Measurements from ENCODE around the gene PXYLP1. TPM values are rescaled to one million over a fixed set of nuclear protein-coding genes. Genes with fewer than 3 reads are reported as not detected.

PXYLP1 gene
- total RNA-seq, 1 experiment from 2014 or later: 16.3 TPM

- Mint-ChIP-seq H3K4me1 (ENCODE audit: low read depth, unreplicated experiment) (no peaks in the 10 kb centered on the region), H3K9me3 (ENCODE audit: low read depth, unreplicated experiment) (peaks cover 2% of the 10 kb centered on the region), H3K27me3 (ENCODE audit: unreplicated experiment) (peaks cover 68% of the 10 kb centered on the region), H3K27ac (ENCODE audit: unreplicated experiment) (no peak overlapping the region), H3K4me3 (ENCODE audit: low read depth, unreplicated experiment) (no peak overlapping the region), H3K36me3 (ENCODE audit: insufficient read depth, unreplicated experiment) (no peaks in the 10 kb centered on the region)
- intact Hi-C loops (cut with micrococcal nuclease; ENCODE audit: unreplicated experiment): loop anchor here (10.0 kb wide), 1 partner anchor 1212 kb away; no protein-coding TSS in a partner anchor
- DNase-seq: no peak
- BruUV-seq (replicated peaks): no TSS peak
- CTCF ChIA-PET: interaction anchor here (0.6 kb wide), 1 partner anchor 1539 kb away, joined by 6 read pairs; no protein-coding TSS in a partner anchor
- TF ChIP-seq, protein P1, sequence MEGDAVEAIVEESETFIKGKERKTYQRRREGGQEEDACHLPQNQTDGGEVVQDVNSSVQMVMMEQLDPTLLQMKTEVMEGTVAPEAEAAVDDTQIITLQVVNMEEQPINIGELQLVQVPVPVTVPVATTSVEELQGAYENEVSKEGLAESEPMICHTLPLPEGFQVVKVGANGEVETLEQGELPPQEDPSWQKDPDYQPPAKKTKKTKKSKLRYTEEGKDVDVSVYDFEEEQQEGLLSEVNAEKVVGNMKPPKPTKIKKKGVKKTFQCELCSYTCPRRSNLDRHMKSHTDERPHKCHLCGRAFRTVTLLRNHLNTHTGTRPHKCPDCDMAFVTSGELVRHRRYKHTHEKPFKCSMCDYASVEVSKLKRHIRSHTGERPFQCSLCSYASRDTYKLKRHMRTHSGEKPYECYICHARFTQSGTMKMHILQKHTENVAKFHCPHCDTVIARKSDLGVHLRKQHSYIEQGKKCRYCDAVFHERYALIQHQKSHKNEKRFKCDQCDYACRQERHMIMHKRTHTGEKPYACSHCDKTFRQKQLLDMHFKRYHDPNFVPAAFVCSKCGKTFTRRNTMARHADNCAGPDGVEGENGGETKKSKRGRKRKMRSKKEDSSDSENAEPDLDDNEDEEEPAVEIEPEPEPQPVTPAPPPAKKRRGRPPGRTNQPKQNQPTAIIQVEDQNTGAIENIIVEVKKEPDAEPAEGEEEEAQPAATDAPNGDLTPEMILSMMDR (IDR thresholded peaks at IDR 0.05; ENCODE audit: unreplicated experiment): no peak
Observed at GRCh38 chr3:141216975-141217374, 14.7 kb upstream of the PXYLP1 start.

- Mint-ChIP-seq H3K27me3 (ENCODE audit: unreplicated experiment) (peaks cover 72% of the 10 kb centered on the region), H3K36me3 (ENCODE audit: insufficient read depth, unreplicated experiment) (no peaks in the 10 kb centered on the region), H3K4me1 (ENCODE audit: low read depth, unreplicated experiment) (no peaks in the 10 kb centered on the region), H3K27ac (ENCODE audit: unreplicated experiment) (no peak overlapping the region), H3K4me3 (ENCODE audit: low read depth, unreplicated experiment) (no peak overlapping the region), H3K9me3 (ENCODE audit: low read depth, unreplicated experiment) (peaks cover 2% of the 10 kb centered on the region)
- TF ChIP-seq, protein P1 (IDR thresholded peaks at IDR 0.05; ENCODE audit: unreplicated experiment): no peak
- BruUV-seq (replicated peaks): no TSS peak
- no peak for DNase-seq
- CTCF ChIA-PET: interaction anchor here (0.6 kb wide), 1 partner anchor 1539 kb away, joined by 6 read pairs; no protein-coding TSS in a partner anchor
- intact Hi-C loops (cut with micrococcal nuclease; ENCODE audit: unreplicated experiment): loop anchor here (10.0 kb wide), 1 partner anchor 1213 kb away; no protein-coding TSS in a partner anchor
Observed at GRCh38 chr3:141217389-141217788, 14.2 kb upstream of the PXYLP1 start.

DNA sequence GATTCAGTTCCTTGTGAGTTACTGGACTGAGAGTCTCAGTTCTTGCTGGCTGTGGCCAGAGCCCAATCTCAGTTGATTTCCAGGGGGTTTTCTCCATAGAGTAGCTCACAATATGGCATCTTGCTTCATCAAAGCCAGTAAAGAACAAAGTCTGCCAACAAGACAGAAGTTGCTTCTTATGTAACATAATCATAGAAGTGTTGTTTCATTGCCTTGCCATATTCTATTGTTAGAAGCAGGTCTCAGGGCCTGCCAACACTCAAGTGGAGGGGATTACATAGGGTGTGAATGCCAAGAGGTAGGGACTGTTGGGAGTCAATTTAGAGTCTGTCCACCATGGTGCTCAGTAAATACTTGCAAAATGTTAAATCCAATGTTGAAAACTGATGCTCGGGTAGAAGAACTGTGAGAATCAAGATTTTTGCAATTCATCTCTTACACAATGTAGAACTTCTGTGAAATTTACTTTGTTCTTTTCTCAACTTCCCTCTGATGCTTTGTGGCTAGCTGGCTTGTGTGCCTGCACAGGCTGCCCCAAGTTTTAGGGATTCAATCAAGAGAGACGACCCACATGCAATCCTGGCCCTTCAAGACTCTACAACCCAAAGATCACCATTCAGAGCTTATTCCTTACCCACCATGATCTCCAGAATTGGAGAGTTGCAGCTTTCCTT, 13.3 kb upstream of the PXYLP1 start:
- Mint-ChIP-seq H3K27me3 (ENCODE audit: unreplicated experiment) (peaks cover 77% of the 10 kb centered on the region), H3K4me3 (ENCODE audit: low read depth, unreplicated experiment) (no peak overlapping the region), H3K9me3 (ENCODE audit: low read depth, unreplicated experiment) (peaks cover 3% of the 10 kb centered on the region), H3K36me3 (ENCODE audit: insufficient read depth, unreplicated experiment) (no peaks in the 10 kb centered on the region), H3K4me1 (ENCODE audit: low read depth, unreplicated experiment) (no peaks in the 10 kb centered on the region), H3K27ac (ENCODE audit: unreplicated experiment) (no peak overlapping the region)
- no TSS peak for BruUV-seq (replicated peaks)
- no peak for DNase-seq
- CTCF ChIA-PET: no interaction called here
- intact Hi-C loops (cut with micrococcal nuclease; ENCODE audit: unreplicated experiment): loop anchor here (10.0 kb wide), 1 partner anchor 1213 kb away; no protein-coding TSS in a partner anchor
- TF ChIP-seq, protein P1 (IDR thresholded peaks at IDR 0.05; ENCODE audit: unreplicated experiment): no peak

DNA sequence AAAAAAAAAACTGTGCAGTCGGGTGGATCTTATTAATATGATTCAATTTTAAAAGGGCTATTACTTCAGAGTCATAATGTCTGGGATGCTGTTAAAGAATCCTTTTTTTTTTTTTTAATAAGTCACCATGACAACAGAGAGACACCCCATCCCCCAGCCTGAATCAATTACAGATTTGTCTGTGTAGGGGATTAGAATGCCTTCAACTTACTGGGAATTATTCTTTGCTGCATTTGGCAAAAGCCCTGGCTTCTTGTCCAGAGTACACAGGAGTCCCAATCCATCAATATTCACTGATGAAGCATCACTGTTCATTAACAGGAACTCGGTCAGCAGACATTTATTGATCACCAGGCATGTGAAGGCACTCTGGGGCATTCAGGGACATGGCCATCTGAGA, 12.7 kb upstream of the PXYLP1 start:
- no peaks in the 10 kb centered on the region for H3K4me1 Mint-ChIP-seq (ENCODE audit: low read depth, unreplicated experiment)
- no peak for DNase-seq
- TF ChIP-seq, protein P1 (IDR thresholded peaks at IDR 0.05; ENCODE audit: unreplicated experiment): no peak
- CTCF ChIA-PET: no interaction called here
- no TSS peak for BruUV-seq (replicated peaks)
- H3K27me3 Mint-ChIP-seq (ENCODE audit: unreplicated experiment): peaks cover 77% of the 10 kb centered on the region
- peaks cover 7% of the 10 kb centered on the region for H3K9me3 Mint-ChIP-seq (ENCODE audit: low read depth, unreplicated experiment)
- intact Hi-C loops (cut with micrococcal nuclease; ENCODE audit: unreplicated experiment): loop anchor here (10.0 kb wide), 1 partner anchor 1214 kb away; no protein-coding TSS in a partner anchor
- no peaks in the 10 kb centered on the region for H3K36me3 Mint-ChIP-seq (ENCODE audit: insufficient read depth, unreplicated experiment)
- H3K27ac Mint-ChIP-seq (ENCODE audit: unreplicated experiment): no peak overlapping the region
- H3K4me3 Mint-ChIP-seq (ENCODE audit: low read depth, unreplicated experiment): no peak overlapping the region
